Endothelial cell of umbilical vein (primary cell): Measurements from ENCODE around the gene STIMATE. TPM values are rescaled to one million over a fixed set of nuclear protein-coding genes. Genes with fewer than 3 reads are reported as not detected.

Experiments used
- BruUV-seq: library from RNA; stranded (reverse); fragments of 400-500 nt; replicated peaks from 2 replicates; lab custom pipeline; 2021; lab: Mats Ljungman, UMichigan
- CTCF ChIA-PET: fragments of 300-600, 350-600 bp; sonication (Branson Sonifier 250); formaldehyde crosslinking; loops from one replicate; lab custom pipeline; 2021; ENCODE audit warnings: antibody characterized with exemption, inconsistent platforms; lab: Charles Lee
- POLR2A ChIA-PET: fragments of 300-600, 350-600 bp; sonication (Branson Sonifier 250); formaldehyde crosslinking; loops from one replicate; lab custom pipeline; 2021; ENCODE audit warnings: antibody characterized with exemption, inconsistent platforms; lab: Charles Lee
- DNase-seq: peaks from one replicate; pipeline ENCODE4 v3.0.0-alpha.2; 2011; ENCODE audit warnings: low read depth, low spot score
- FAIRE-seq: peaks from 2 replicates; lab custom pipeline; 2011; peaks lifted over from hg19 to GRCh38; lab: Jason Lieb, UNC
- H2AFZ ChIP-seq: 2 replicates; pipeline ENCODE4 v1.6.0; 2012; ENCODE audit warnings: low read depth, low read length, control low read depth, inconsistent platforms
- H3K27ac ChIP-seq: 2 replicates; pipeline ENCODE4 v1.5.1; 2011; ENCODE audit warnings: low read depth, mild to moderate bottlenecking, control low read depth, low read length, moderate library complexity; ENCODE audit not compliant: insufficient read depth
- H3K27me3 ChIP-seq, 2 experiments: 2 replicates each; pipeline versions ENCODE4 v1.6.0 to v1.6.1; 2011; ENCODE audit warnings: low read length in 2 of 2, mixed read lengths in 1 of 2; ENCODE audit not compliant: control insufficient read depth in 2 of 2, insufficient read depth in 2 of 2
- H3K36me3 ChIP-seq, 2 experiments: 2 replicates in 1 of 2; 3 replicates in 1 of 2; pipeline ENCODE4 v1.5.1; 2011; ENCODE audit warnings: low read length in 2 of 2, mild to moderate bottlenecking in 1 of 2, moderate library complexity in 1 of 2; ENCODE audit not compliant: control insufficient read depth in 2 of 2, insufficient read depth in 2 of 2; ENCODE audit errors: extremely low read depth in 1 of 2
- H3K4me1 ChIP-seq: 3 replicates; pipeline ENCODE4 v1.5.1; 2011; ENCODE audit warnings: mild to moderate bottlenecking, low read length; ENCODE audit not compliant: control insufficient read depth, insufficient read depth; ENCODE audit errors: extremely low read depth
- H3K4me2 ChIP-seq: 2 replicates; pipeline ENCODE4 v1.6.1; 2011; ENCODE audit warnings: low read length, control low read depth, mixed read lengths; ENCODE audit not compliant: insufficient read depth
- H3K4me3 ChIP-seq, 3 experiments: fragments of 200-600 bp in 1 of 3; sonication (generic), shearing (Covaris generic) in 1 of 3; replicated peaks in 1 of 3; 2 replicates each; pipeline ENCODE4 v1.5.1; 2011 to 2016; ENCODE audit warnings: control low read depth in 3 of 3, low read length in 3 of 3, mild to moderate bottlenecking in 2 of 3, inconsistent platforms in 1 of 3, low read depth in 1 of 3, moderate library complexity in 1 of 3; ENCODE audit not compliant: insufficient read depth in 1 of 3
- H3K79me2 ChIP-seq: 2 replicates; pipeline ENCODE4 v1.6.0; 2012; ENCODE audit warnings: low read length, inconsistent platforms; ENCODE audit not compliant: control insufficient read depth, insufficient read depth
- H3K9ac ChIP-seq: replicated peaks from 2 replicates; pipeline ENCODE3; 2011; ENCODE audit warnings: low read length, control low read depth; ENCODE audit not compliant: insufficient read depth; ENCODE audit errors: extremely low read depth
- H3K9me1 ChIP-seq: replicated peaks from 3 replicates; pipeline ENCODE4 v1.6.0; 2011; ENCODE audit warnings: mild to moderate bottlenecking, low read length; ENCODE audit not compliant: control insufficient read depth, insufficient read depth; ENCODE audit errors: extremely low read depth
- H3K9me3 ChIP-seq: replicated peaks from 2 replicates; pipeline ENCODE4 v1.5.1; 2012; ENCODE audit warnings: low read length, inconsistent platforms; ENCODE audit not compliant: control insufficient read depth, insufficient read depth
- H4K20me1 ChIP-seq: replicated peaks from 2 replicates; pipeline ENCODE3; 2011; ENCODE audit warnings: mild to moderate bottlenecking, low read length; ENCODE audit not compliant: control insufficient read depth, insufficient read depth; ENCODE audit errors: extremely low read depth
- EZH2 ChIP-seq: IDR thresholded peaks from 2 replicates; pipeline ENCODE4 v1.6.1; 2012; ENCODE audit warnings: borderline replicate concordance, low read depth, mild to moderate bottlenecking, moderate library complexity, low read length, inconsistent platforms; ENCODE audit not compliant: severe bottlenecking
- FOS ChIP-seq: IDR thresholded peaks from 2 replicates; pipeline ENCODE4 v1.6.1; 2011; ENCODE audit warnings: mild to moderate bottlenecking, low read length, moderate library complexity, borderline replicate concordance; ENCODE audit not compliant: insufficient read depth
- GATA2 ChIP-seq: IDR thresholded peaks from 2 replicates; pipeline ENCODE4 v1.7.0; 2011; ENCODE audit warnings: low read depth, mild to moderate bottlenecking, moderate library complexity, mixed read lengths, low read length; ENCODE audit not compliant: insufficient read length, insufficient read depth
- JUN ChIP-seq: IDR thresholded peaks from 2 replicates; pipeline ENCODE4 v1.6.1; 2011; ENCODE audit warnings: borderline replicate concordance, low read depth; ENCODE audit not compliant: insufficient read length, insufficient read depth
- MYC ChIP-seq: IDR thresholded peaks from one replicate; pipeline ENCODE4 v1.6.1; 2011; ENCODE audit warnings: mild to moderate bottlenecking, low read depth, low read length
- POLR2A ChIP-seq: IDR thresholded peaks from 2 replicates; pipeline ENCODE4 v1.6.1; 2012; ENCODE audit warnings: low read depth, mild to moderate bottlenecking, control low read depth, low read length
- POLR2AphosphoS5 ChIP-seq: IDR thresholded peaks from 2 replicates; pipeline ENCODE4 v1.6.1; 2012; ENCODE audit warnings: low read depth, mild to moderate bottlenecking, control low read depth, low read length, moderate library complexity; ENCODE audit not compliant: insufficient read depth
- dilution Hi-C: fragments of 300-500 bp; cut with MboI; formaldehyde crosslinking; loops from one replicate; pipeline ENCODE4 v1.15.0; 2019; ENCODE audit warnings: low sequenced_read_pairs; ENCODE audit not compliant: extremely low pct_ligation_motif_present
- intact Hi-C: fragments of 100-400 bp; cut with micrococcal nuclease; formaldehyde crosslinking; loops from one replicate; pipeline ENCODE4 v1.10.0; 2022
- polyA plus RNA-seq, 4 experiments: library from polyadenylated mRNA; depleted of rRNA in 3 of 4; stranded (reverse) in 3 of 4; unstranded in 1 of 4; fragments of >200 nt; gene quantifications; 2 replicates each; pipeline versions ENCODE4 v1.2.1 to v1.2.3, GENCODE V29; 2011 to 2012; ENCODE audit warnings: missing spikeins in 1 of 4
- total RNA-seq: library from RNA; stranded (reverse); gene quantifications from 2 replicates; pipeline ENCODE4 v1.2.3, GENCODE V29; 2021
- TF ChIP-seq, protein P1 (sequence below), 2 donors: IDR thresholded peaks; 1 replicate in 1 of 2; 2 replicates in 1 of 2; pipeline ENCODE4 v1.5.1; 2011; ENCODE audit warnings: low read length in 2 of 2, mild to moderate bottlenecking in 2 of 2, moderate library complexity in 2 of 2, control low read depth in 1 of 2, inconsistent platforms in 1 of 2, low read depth in 1 of 2; ENCODE audit not compliant: insufficient read depth in 1 of 2; ENCODE audit errors: extremely low read depth in 1 of 2
- TF ChIP-seq, protein P2 (sequence below): IDR thresholded peaks from 2 replicates; pipeline ENCODE4 v1.6.1; 2011; ENCODE audit not compliant: insufficient read depth, insufficient read length

Gene STIMATE
- total and polyA plus RNA-seq, 2 donors (not counting 3 experiments of a cell fraction or from before 2014, with no cell fraction given) = 18.2 to 24.0 TPM

DNA sequence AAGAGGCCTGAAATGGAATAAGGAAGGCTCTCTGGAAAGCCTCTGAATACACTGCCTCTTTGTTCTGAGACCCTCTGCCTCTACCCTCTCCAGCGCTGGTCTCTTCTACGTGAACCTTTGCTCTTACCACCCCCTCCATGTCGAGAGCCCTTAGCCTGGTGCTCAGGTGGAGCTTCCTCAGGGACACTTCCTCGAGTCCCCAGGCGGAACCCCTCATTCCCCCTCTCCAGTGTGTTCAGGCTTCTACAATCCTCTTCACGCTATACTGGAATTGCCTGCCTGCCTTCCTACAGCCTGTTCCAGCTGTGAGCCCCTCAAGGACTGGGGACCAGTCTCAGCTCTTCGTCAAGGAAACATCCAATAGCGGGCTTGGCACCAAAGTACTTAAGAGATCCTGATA, 7.4 kb downstream of the STIMATE start:
- Histone ChIP-seq H3K4me2 (no peak overlapping the region), H4K20me1 (no peaks in the 10 kb centered on the region), H3K9me3 (no peaks in the 10 kb centered on the region), H3K4me1 (peaks cover 3% of the 10 kb centered on the region), H3K9me1 (no peaks in the 10 kb centered on the region), H3K36me3 (peaks cover 0 to 1% of the 10 kb centered on the region in 2 experiments), H3K79me2 (no peaks in the 10 kb centered on the region), H3K27me3 (no peaks in the 10 kb centered on the region), H2AFZ (no peak overlapping the region), H3K27ac (no peak overlapping the region), H3K4me3 (no peak overlapping the region), H3K9ac (no peak overlapping the region)
- no peak for FAIRE-seq
- TF ChIP-seq, protein P1, sequence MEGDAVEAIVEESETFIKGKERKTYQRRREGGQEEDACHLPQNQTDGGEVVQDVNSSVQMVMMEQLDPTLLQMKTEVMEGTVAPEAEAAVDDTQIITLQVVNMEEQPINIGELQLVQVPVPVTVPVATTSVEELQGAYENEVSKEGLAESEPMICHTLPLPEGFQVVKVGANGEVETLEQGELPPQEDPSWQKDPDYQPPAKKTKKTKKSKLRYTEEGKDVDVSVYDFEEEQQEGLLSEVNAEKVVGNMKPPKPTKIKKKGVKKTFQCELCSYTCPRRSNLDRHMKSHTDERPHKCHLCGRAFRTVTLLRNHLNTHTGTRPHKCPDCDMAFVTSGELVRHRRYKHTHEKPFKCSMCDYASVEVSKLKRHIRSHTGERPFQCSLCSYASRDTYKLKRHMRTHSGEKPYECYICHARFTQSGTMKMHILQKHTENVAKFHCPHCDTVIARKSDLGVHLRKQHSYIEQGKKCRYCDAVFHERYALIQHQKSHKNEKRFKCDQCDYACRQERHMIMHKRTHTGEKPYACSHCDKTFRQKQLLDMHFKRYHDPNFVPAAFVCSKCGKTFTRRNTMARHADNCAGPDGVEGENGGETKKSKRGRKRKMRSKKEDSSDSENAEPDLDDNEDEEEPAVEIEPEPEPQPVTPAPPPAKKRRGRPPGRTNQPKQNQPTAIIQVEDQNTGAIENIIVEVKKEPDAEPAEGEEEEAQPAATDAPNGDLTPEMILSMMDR (IDR thresholded peaks at IDR 0.05; ENCODE audit: extremely low read depth in 1 of 2, insufficient read depth in 1 of 2, low read depth in 1 of 2, low read length in 2 of 2) = no peak
- no peak for TF ChIP-seq EZH2
- TF ChIP-seq GATA2 = no peak
- TF ChIP-seq MYC = no peak
- dilution Hi-C loops (no loop called here), intact Hi-C loops (no loop called here)
- DNase-seq = no peak
- ChIA-PET POLR2A (no interaction called here), CTCF (no interaction called here)
- no TSS peak for BruUV-seq

DNA sequence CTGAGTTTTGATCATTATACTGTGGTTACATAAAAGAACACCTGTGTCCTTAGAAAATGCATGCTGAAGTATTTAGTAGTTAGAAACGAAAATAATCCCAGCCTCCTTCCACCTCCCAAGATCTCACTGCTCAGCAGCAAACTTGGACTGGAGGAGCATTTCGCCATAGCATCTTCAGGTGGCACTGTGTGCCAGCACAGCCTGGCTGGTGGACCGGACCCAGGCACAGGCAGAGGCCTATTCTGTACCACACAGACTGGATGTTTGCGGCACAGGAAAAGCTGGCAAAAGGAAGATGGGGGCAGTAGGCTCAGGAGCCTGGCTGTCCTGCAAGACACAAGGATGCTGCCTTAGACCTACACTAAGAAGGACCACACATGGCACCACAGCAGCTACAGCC, 10.2 kb downstream of the STIMATE start:
- POLR2A ChIA-PET = no interaction called here
- Histone ChIP-seq H3K4me1 (peaks cover 3% of the 10 kb centered on the region), H3K4me3 (no peak overlapping the region), H3K4me2 (no peak overlapping the region), H2AFZ (no peak overlapping the region), H3K79me2 (no peaks in the 10 kb centered on the region), H3K9me1 (no peaks in the 10 kb centered on the region), H3K9me3 (no peaks in the 10 kb centered on the region), H3K36me3 (peaks cover 0 to 1% of the 10 kb centered on the region in 2 experiments), H4K20me1 (no peaks in the 10 kb centered on the region), H3K27me3 (no peaks in the 10 kb centered on the region), H3K9ac (no peak overlapping the region), H3K27ac (no peak overlapping the region)
- BruUV-seq = no TSS peak
- FAIRE-seq (no peak), DNase-seq (no peak)
- dilution Hi-C loops = no loop called here
- intact Hi-C loops = no loop called here
- no peak for TF ChIP-seq MYC
- TF ChIP-seq FOS = no peak
- no peak for TF ChIP-seq JUN
- TF ChIP-seq, protein P1 (IDR thresholded peaks at IDR 0.05; ENCODE audit: extremely low read depth in 1 of 2, insufficient read depth in 1 of 2, low read depth in 1 of 2, low read length in 2 of 2) = no peak
- no peak for TF ChIP-seq POLR2AphosphoS5
- TF ChIP-seq POLR2A = no peak
- TF ChIP-seq EZH2 = no peak
- TF ChIP-seq, protein P2, sequence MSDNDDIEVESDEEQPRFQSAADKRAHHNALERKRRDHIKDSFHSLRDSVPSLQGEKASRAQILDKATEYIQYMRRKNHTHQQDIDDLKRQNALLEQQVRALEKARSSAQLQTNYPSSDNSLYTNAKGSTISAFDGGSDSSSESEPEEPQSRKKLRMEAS = no peak
- no peak for TF ChIP-seq GATA2
- CTCF ChIA-PET = no interaction called here
